Epithelial cell of esophagus (primary cell): ENCODE measurements around the gene SH2D4B.

Source experiments
- DNase-seq: peaks from one replicate; pipeline ENCODE4 v3.0.0; 2010; ENCODE audit warnings: low read depth
- H3K4me3 ChIP-seq: 2 replicates; pipeline ENCODE4 v1.5.1; 2011; ENCODE audit warnings: mild to moderate bottlenecking, low read length, control low read depth
- TF ChIP-seq, protein P1 (sequence below): IDR thresholded peaks from 2 replicates; pipeline ENCODE4 v1.5.1; 2011; ENCODE audit warnings: low read depth, mild to moderate bottlenecking, low read length, control low read depth, inconsistent platforms; ENCODE audit not compliant: insufficient read depth; ENCODE audit errors: missing control alignments

The SH2D4B gene

DNA sequence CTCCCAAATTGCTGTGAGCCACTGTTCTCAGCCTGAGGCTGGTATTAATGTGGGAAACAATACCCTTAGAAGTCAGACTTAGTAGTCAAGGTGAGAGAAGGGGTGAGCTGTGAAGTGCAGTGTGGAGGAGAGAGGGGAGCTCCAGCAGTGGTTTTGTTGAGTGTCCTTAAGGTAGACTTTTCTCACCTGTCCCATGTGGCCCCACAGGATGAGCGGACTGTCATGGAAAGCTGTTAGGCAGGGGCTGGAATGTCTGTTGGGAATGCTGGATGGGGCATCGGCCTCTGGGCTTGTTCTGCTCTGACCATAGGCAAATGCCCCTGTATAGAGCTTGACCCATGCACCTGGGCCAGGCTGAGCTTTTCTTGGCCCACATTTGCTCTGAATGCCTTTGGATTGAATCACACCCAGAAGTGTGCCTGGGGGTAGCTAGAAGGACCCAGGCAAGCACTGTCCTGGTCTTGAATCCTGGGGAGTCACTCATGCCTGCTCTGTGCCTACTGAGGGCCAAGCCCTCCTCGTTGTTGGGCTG is 36.3 kb upstream of the SH2D4B start:
- no peak overlapping the region for H3K4me3 ChIP-seq
- DNase-seq: peak; percentile 67
- TF ChIP-seq, protein P1, sequence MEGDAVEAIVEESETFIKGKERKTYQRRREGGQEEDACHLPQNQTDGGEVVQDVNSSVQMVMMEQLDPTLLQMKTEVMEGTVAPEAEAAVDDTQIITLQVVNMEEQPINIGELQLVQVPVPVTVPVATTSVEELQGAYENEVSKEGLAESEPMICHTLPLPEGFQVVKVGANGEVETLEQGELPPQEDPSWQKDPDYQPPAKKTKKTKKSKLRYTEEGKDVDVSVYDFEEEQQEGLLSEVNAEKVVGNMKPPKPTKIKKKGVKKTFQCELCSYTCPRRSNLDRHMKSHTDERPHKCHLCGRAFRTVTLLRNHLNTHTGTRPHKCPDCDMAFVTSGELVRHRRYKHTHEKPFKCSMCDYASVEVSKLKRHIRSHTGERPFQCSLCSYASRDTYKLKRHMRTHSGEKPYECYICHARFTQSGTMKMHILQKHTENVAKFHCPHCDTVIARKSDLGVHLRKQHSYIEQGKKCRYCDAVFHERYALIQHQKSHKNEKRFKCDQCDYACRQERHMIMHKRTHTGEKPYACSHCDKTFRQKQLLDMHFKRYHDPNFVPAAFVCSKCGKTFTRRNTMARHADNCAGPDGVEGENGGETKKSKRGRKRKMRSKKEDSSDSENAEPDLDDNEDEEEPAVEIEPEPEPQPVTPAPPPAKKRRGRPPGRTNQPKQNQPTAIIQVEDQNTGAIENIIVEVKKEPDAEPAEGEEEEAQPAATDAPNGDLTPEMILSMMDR: no peak

DNA sequence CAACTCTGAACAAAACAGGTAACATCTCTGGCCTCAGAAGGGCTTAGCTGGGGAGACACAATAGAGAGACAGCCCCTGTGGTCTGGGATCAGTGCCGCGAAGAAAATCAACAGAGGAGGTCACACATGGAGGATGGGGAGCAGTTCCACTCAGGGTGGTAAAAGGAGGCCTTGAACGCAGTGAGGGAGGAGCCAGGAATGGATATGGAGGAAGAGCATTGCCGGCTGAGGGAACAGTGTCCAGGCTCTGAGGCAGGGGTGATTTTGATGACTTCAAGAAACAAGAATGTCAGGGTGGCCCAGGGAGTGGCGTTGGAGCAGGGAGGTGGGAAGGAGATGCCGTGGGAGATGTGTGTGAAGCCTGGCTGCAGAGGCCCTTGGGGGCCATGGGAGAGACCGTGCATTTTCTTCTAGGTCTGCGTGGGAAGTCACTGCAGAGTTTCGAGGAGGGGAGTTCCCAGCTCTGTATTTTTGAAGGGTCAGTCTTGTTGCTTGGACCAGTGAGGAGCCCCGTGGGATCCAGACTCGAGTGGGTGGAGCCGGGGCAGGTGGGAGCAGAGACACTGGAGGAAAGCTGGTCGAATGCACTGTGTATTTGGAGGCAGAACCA is 35.7 kb upstream of the SH2D4B start:
- TF ChIP-seq, protein P1: no peak
- H3K4me3 ChIP-seq: no peak overlapping the region
- DNase-seq: no peak

DNA sequence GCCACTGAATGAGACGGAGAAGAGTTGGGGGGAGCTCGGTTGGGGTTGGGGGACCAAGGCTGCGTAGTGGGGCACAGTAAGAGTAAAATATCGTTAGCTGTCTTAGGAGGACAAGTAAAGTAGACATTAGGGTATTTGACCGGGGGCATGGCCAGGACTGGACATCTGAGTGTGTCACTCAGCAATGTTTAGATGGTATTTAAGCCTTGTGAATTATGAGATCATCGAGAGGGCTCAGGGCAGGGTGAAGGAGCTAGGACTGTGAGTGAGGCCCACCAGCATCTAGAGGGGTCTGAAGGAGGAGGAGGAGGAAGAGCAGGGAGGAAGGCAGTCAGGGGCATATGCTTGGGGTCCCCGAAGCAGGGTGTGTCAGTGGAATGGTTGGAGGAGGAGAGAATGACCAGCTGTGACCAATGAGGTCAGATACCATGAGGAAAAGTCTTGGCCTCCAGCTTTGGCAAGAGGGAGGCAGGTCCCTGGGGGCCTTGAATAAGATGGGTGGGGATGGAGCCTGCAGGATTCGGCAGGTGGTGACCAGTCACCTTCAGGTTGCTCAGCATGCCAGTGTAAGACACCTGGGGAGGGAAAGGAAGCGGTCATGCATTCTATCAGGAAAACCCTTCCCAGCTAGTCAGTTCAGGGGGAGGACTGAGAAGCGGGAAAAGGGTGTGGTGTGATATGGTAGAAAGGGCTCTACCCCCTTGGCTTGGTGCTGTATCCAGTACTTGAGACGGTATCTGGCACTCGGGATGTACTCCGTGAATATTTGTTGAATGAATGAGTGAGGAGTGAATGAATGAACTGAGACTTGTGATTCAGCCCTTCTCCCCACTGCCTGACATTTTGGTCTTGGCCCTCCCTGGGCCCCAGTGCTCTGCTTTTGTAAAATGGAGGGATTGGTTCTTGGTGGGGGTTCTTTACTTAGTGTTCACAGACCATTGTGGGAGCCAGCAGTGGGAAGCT is 34.8 kb upstream of the SH2D4B start:
- no peak overlapping the region for H3K4me3 ChIP-seq
- DNase-seq: peak; percentile 67
- TF ChIP-seq, protein P1: no peak

DNA sequence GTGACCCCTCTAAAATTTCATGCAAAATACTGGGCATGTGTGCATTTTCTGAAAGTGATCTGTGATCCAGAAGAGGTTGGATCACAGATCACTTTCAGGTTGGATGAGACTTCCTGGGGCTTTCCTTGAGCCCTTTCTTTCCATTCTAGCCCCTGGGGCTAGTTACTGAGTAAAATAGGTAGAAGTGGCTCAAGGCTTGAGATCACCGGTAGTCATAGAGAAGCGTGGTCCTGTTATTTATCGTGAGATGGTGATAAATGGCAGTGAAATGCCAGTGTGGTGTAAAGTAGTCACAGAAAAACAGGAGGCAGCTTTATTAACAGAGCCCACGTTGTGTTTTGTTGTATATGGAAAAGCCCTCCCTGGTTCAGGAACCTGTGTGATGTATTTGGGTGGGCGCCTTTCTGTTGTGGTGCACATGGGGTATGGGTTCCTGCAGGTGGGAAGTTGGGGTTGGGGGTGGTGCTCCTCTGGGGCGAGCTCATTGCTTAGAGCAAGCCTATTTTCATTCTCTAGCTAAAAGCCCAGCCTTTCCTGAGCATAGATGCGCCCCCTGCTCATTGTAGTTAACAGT is 34.0 kb upstream of the SH2D4B start:
- TF ChIP-seq, protein P1: no peak
- no peak overlapping the region for H3K4me3 ChIP-seq
- no peak for DNase-seq

DNA sequence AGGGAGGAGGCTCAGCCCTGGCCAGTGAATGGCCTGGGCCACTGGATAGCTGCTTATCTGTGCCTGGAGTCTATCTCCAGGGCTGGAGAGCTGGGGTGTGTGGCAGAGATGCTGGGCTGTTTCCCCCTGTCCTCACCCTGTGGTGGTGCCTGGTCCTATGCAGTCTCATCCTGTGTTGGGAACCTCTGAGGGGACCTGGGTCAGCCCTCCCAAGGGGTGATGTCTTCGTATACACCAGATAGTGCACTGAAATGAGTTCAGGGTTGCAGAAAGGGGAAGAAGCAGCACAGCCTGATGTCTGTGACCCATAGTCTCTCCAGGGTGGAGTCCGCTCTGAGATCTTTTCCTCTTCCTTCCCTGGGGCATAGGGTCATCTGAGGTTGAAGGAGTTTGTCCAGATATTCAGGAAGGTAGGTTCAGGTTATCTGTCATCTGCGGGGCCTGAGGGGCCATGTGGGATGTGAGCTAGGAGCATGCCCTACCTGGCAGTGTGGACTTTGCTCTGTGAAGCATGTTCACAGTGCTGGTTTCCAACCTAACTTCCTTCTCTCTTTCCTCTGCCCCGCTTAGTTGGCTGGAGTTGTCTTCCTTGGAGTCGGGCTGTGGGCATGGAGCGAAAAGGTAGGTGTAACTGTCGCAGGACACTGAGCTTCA is 33.4 kb upstream of the SH2D4B start:
- H3K4me3 ChIP-seq: no peak overlapping the region
- TF ChIP-seq, protein P1: no peak
- no peak for DNase-seq

DNA sequence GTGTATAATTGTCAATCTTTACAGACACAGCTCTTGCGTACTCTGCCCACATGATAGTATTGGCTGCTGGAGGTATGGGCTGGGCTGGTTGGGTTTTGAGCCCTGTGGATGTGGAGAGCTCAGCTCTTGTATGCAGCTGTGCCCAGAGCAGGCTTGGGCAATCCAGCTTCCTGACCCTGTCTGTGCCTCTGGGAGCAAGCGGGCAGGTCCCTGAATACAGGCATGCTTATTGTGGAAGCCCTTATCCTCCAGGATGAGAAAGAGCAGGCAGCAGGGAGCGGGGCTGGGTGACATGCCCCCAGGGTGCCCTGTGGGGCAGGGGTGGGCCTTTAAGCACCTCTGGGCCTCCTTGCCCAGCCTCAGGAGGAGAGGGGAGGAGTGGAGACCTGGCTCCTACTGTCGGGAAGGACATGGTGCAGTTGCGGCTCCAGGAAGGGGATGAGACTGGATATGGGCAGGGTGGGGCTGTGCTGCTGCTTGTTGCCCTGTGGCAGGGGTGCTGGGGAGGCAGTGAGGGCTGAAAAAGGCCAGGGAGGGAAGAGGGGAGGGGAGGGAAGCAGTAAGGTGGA is 32.7 kb upstream of the SH2D4B start:
- TF ChIP-seq, protein P1: no peak
- no peak overlapping the region for H3K4me3 ChIP-seq
- DNase-seq: no peak
